Lung (tissue), 12 donors: ENCODE results near the gene SLC25A27. TPM values are rescaled to one million over a fixed set of nuclear protein-coding genes. Genes with fewer than 3 reads are reported as not detected.
"Not testable (repeated sequence)": the region's sequence is repeated elsewhere in the genome, so short reads cannot be mapped to it uniquely, and the experiment has no call there.

ENCODE experiments used
- ATAC-seq: fragments of 200-7000 bp; cut with Tn5 transposase; one replicate; pipeline ENCODE4 v1.9.1; 2020; ENCODE audit warnings: moderate number of reproducible peaks; ENCODE audit not compliant: insufficient read depth, low FRiP score
- DNase-seq, 3 donors: peaks; one replicate each; pipeline ENCODE4 v3.0.0-alpha.2; 2013 to 2017
- H3K27ac ChIP-seq, 2 donors: one replicate each; pipeline ENCODE4 v1.5.1; 2013; ENCODE audit warnings: mild to moderate bottlenecking in 2 of 2, moderate library complexity in 2 of 2, control low read depth in 1 of 2, inconsistent platforms in 1 of 2, low read depth in 1 of 2, low read length in 1 of 2
- H3K27me3 ChIP-seq, 3 donors: one replicate each; pipeline ENCODE4 v1.5.1; 2013; ENCODE audit warnings: low read length in 2 of 3; ENCODE audit not compliant: control insufficient read depth in 3 of 3, insufficient read depth in 3 of 3
- H3K36me3 ChIP-seq, 4 donors: one replicate each; pipeline ENCODE4 v1.5.1; 2013; ENCODE audit warnings: low read length in 4 of 4, mild to moderate bottlenecking in 1 of 4, moderate library complexity in 1 of 4; ENCODE audit not compliant: control insufficient read depth in 4 of 4, insufficient read depth in 4 of 4
- H3K4me1 ChIP-seq, 5 donors: one replicate each; pipeline ENCODE4 v1.5.1; 2013; ENCODE audit warnings: low read length in 5 of 5, mild to moderate bottlenecking in 2 of 5, moderate library complexity in 1 of 5; ENCODE audit not compliant: control insufficient read depth in 5 of 5, insufficient read depth in 5 of 5
- H3K4me3 ChIP-seq: one replicate; pipeline ENCODE4 v1.5.1; 2013; ENCODE audit warnings: mild to moderate bottlenecking, control low read depth, moderate library complexity
- H3K9ac ChIP-seq, 2 donors: one replicate each; pipeline ENCODE4 v1.5.1; 2013; ENCODE audit warnings: low read length in 2 of 2, control low read depth in 1 of 2; ENCODE audit not compliant: insufficient read depth in 1 of 2
- H3K9me3 ChIP-seq, 4 donors: one replicate each; pipeline ENCODE4 v1.5.1; 2013; ENCODE audit warnings: low read length in 3 of 4, mild to moderate bottlenecking in 1 of 4, moderate library complexity in 1 of 4; ENCODE audit not compliant: control insufficient read depth in 4 of 4, insufficient read depth in 3 of 4
- CTCF ChIP-seq: IDR thresholded peaks from 2 replicates; pipeline ENCODE4 v1.5.1; 2012; ENCODE audit warnings: mild to moderate bottlenecking; ENCODE audit errors: control extremely low read depth, extremely low read depth
- WGBS, 2 donors: extraction: QIAGEN DNeasy Blood & Tissue Kit; methylation state at CpG; one replicate each; pipeline ENCODE4 v1.1.7; 2013; 5-methylcytosine and 5-hydroxymethylcytosine counted together
- polyA plus RNA-seq, 2 donors: library from polyadenylated mRNA; stranded (reverse); fragments of 200-250 nt; gene quantifications; one replicate each; pipeline ENCODE4 v1.2.1, GENCODE V29; 2013
- total RNA-seq, 2 donors: library from RNA; depleted of rRNA in 1 of 2; stranded (reverse); fragments of >200 nt in 1 of 2; gene quantifications; one replicate each; pipeline ENCODE4 v1.2.1, GENCODE V29; 2014 to 2021
- donor health status: control.
- donor health status: control.
- donor health status: Bipolar disorder and iron deficiency.
- donor health status: healthy.
- donor health status: DM: yes; HTN: yes; CAD: no.

SLC25A27 gene
- total and polyA plus RNA-seq, 4 donors, result 2.9 to 99.3 (median 12.2) TPM

GRCh38 chr6:46645265-46645664 is 7.5 kb upstream of the SLC25A27 start:
- Histone ChIP-seq H3K4me1 (peaks cover 0 to 3% (median 0%) of the 10 kb centered on the region in 5 donors), H3K36me3 (peaks cover 0 to 4% (median 0%) of the 10 kb centered on the region in 4 donors), H3K27ac (no peak overlapping the region), H3K4me3 (no peak overlapping the region), H3K27me3 (no peaks in the 10 kb centered on the region), H3K9ac (no peak overlapping the region), H3K9me3 (no peaks in the 10 kb centered on the region)
- 97 to 98% methylated on average over 1 of the region's 1 CpG for WGBS, 2 donors
- TF ChIP-seq CTCF, result no peak
- DNase-seq, result no peak
- no peak for ATAC-seq

- H3K36me3 ChIP-seq, result not testable (repeated sequence)
- peaks cover 0 to 13% (median 0%) of the 10 kb centered on the region in 5 donors for H3K4me1 ChIP-seq
- WGBS, 2 donors, result 87 to 90% methylated on average over 2 to 3 of the region's 4 CpGs
These were observed 4.7 kb upstream of the SLC25A27 start for GRCh38 chr6:46648108-46648507.

GRCh38 chr6:46648869-46649492 is 3.8 kb upstream of the SLC25A27 start:
- H3K4me1 ChIP-seq, result peaks cover 0 to 19% (median 0%) of the 10 kb centered on the region in 5 donors

More at GRCh38 chr6:46648108-46648507, 4.7 kb upstream of the SLC25A27 start:
- not testable (repeated sequence) for H3K9me3 ChIP-seq, DNase-seq, H3K27ac ChIP-seq, ATAC-seq, H3K9ac ChIP-seq, H3K27me3 ChIP-seq, H3K4me3 ChIP-seq

GRCh38 chr6:46651006-46651405 is 1.8 kb upstream of the SLC25A27 start:
- Histone ChIP-seq H3K4me3 (no peak overlapping the region), H3K27ac (no peak overlapping the region), H3K36me3 (no peaks in the 10 kb centered on the region), H3K4me1 (peaks cover 0 to 25% (median 0%) of the 10 kb centered on the region in 5 donors), H3K9ac (no peak overlapping the region), H3K27me3 (no peaks in the 10 kb centered on the region), H3K9me3 (no peaks in the 10 kb centered on the region)
- 72 to 83% methylated on average over 1 of the region's 1 CpG for WGBS, 2 donors
- no peak for TF ChIP-seq CTCF
- ATAC-seq, result no peak
- peak in 2 of 3 donors; percentile 75 to 83 for DNase-seq

More at GRCh38 chr6:46648869-46649492, 3.8 kb upstream of the SLC25A27 start:
- H3K27me3 ChIP-seq, result no peaks in the 10 kb centered on the region
- no peaks in the 10 kb centered on the region for H3K36me3 ChIP-seq
- DNase-seq (no peak), ATAC-seq (no peak)
- no peak overlapping the region for H3K27ac ChIP-seq
- no peak overlapping the region for H3K4me3 ChIP-seq
- 75 to 76% methylated on average over 5 of the region's 5 CpGs for WGBS, 2 donors
- no peaks in the 10 kb centered on the region for H3K9me3 ChIP-seq
- TF ChIP-seq CTCF, result no peak
- H3K9ac ChIP-seq, result no peak overlapping the region
